Nephron progenitor cell (in vitro differentiated cells): ENCODE measurements around the gene ZDHHC7.

Experiments
- DNase-seq: peaks from one replicate; pipeline ENCODE4 v3.0.0; 2021
- H3K27ac Mint-ChIP-seq: 2 replicates; pipeline ENCODE4 v1.8.0; 2021; ENCODE audit warnings: mild to moderate bottlenecking, moderate library complexity, mixed read lengths
- H3K27me3 Mint-ChIP-seq: 2 replicates; pipeline ENCODE4 v1.8.0; 2021; ENCODE audit warnings: mild to moderate bottlenecking, low read depth, mixed read lengths; ENCODE audit not compliant: poor library complexity
- H3K36me3 Mint-ChIP-seq: 2 replicates; pipeline ENCODE4 v1.8.0; 2021; ENCODE audit warnings: low read depth, mixed read lengths
- H3K4me1 Mint-ChIP-seq: 2 replicates; pipeline ENCODE4 v1.8.0; 2021; ENCODE audit warnings: mixed read lengths
- H3K4me3 Mint-ChIP-seq: 2 replicates; pipeline ENCODE4 v1.8.0; 2021; ENCODE audit warnings: mild to moderate bottlenecking, moderate library complexity, mixed read lengths
- H3K9me3 Mint-ChIP-seq: 2 replicates; pipeline ENCODE4 v1.8.0; 2021; ENCODE audit warnings: mild to moderate bottlenecking, moderate library complexity, mixed read lengths
- CTCF ChIP-seq: fragments of 200-600 bp; sonication (generic); IDR thresholded peaks from 2 replicates; pipeline ENCODE4 v1.5.0; 2021; ENCODE audit warnings: antibody characterized with exemption

Gene ZDHHC7

GRCh38 chr16:85045641-85046471 is 34.5 kb upstream of the ZDHHC7 start:
- H3K4me3 Mint-ChIP-seq = no peak overlapping the region
- H3K27ac Mint-ChIP-seq = no peak overlapping the region
- H3K4me1 Mint-ChIP-seq = peaks cover 45% of the 10 kb centered on the region
- H3K9me3 Mint-ChIP-seq = no peaks in the 10 kb centered on the region
- H3K27me3 Mint-ChIP-seq = peaks cover 7% of the 10 kb centered on the region
- no peak for DNase-seq
- no peak for TF ChIP-seq CTCF
- peaks cover 4% of the 10 kb centered on the region for H3K36me3 Mint-ChIP-seq

GRCh38 chr16:85045077-85045476 is 33.7 kb upstream of the ZDHHC7 start:
- DNase-seq = no peak
- peaks cover 40% of the 10 kb centered on the region for H3K4me1 Mint-ChIP-seq
- no peak overlapping the region for H3K27ac Mint-ChIP-seq
- peaks cover 4% of the 10 kb centered on the region for H3K36me3 Mint-ChIP-seq
- H3K4me3 Mint-ChIP-seq = no peak overlapping the region
- H3K9me3 Mint-ChIP-seq = no peaks in the 10 kb centered on the region
- TF ChIP-seq CTCF = no peak
- peaks cover 3% of the 10 kb centered on the region for H3K27me3 Mint-ChIP-seq

GRCh38 chr16:85042606-85043005 is 31.3 kb upstream of the ZDHHC7 start:
- no peak overlapping the region for H3K27ac Mint-ChIP-seq
- peaks cover 28% of the 10 kb centered on the region for H3K4me1 Mint-ChIP-seq
- TF ChIP-seq CTCF = no peak
- peaks cover 3% of the 10 kb centered on the region for H3K27me3 Mint-ChIP-seq
- no peak overlapping the region for H3K4me3 Mint-ChIP-seq
- H3K36me3 Mint-ChIP-seq = no peaks in the 10 kb centered on the region
- H3K9me3 Mint-ChIP-seq = no peaks in the 10 kb centered on the region
- DNase-seq = no peak

GRCh38 chr16:85042167-85042526 is 30.8 kb upstream of the ZDHHC7 start:
- TF ChIP-seq CTCF = no peak
- DNase-seq = no peak
- Mint-ChIP-seq H3K27me3 (peaks cover 3% of the 10 kb centered on the region), H3K4me3 (no peak overlapping the region), H3K27ac (no peak overlapping the region), H3K9me3 (no peaks in the 10 kb centered on the region), H3K4me1 (peaks cover 23% of the 10 kb centered on the region), H3K36me3 (no peaks in the 10 kb centered on the region)

GRCh38 chr16:85041219-85042166 is 30.2 kb upstream of the ZDHHC7 start:
- Mint-ChIP-seq H3K4me3 (no peak overlapping the region), H3K36me3 (no peaks in the 10 kb centered on the region), H3K27me3 (peaks cover 3% of the 10 kb centered on the region), H3K27ac (peak overlapping the region; percentile 44), H3K9me3 (no peaks in the 10 kb centered on the region), H3K4me1 (peaks cover 17% of the 10 kb centered on the region)
- no peak for TF ChIP-seq CTCF
- DNase-seq = no peak
